ENCODE results near the gene TBC1D8.

Gene TBC1D8

GRCh38 chr2:101111262-101111838 lies 39.8 kb downstream of the TBC1D8 start:
- no peak for DNase-seq

- DNase-seq, result no peak
Measured at GRCh38 chr2:101109451-101110118, 41.6 kb downstream of the TBC1D8 start.

GRCh38 chr2:101108357-101108756 lies 42.8 kb downstream of the TBC1D8 start:
- DNase-seq, result no peak

GRCh38 chr2:101107241-101107640 lies 43.9 kb downstream of the TBC1D8 start:
- DNase-seq, result no peak

GRCh38 chr2:101106453-101107181 lies 44.6 kb downstream of the TBC1D8 start:
- DNase-seq, result no peak

- no peak for DNase-seq
Measured at GRCh38 chr2:101105654-101106053, 45.5 kb downstream of the TBC1D8 start.

GRCh38 chr2:101097638-101098037 lies 53.5 kb downstream of the TBC1D8 start:
- DNase-seq, result no peak

GRCh38 chr2:101096619-101097142 lies 54.5 kb downstream of the TBC1D8 start:
- no peak for DNase-seq

- DNase-seq, result no peak
Measured at GRCh38 chr2:101094351-101094750, 56.8 kb downstream of the TBC1D8 start.

- no peak for DNase-seq
Measured at GRCh38 chr2:101089942-101090799, 61.0 kb downstream of the TBC1D8 start.

GRCh38 chr2:101089419-101089818 lies 61.8 kb downstream of the TBC1D8 start:
- DNase-seq, result no peak

- DNase-seq, result no peak
Measured at GRCh38 chr2:101087638-101088037, 63.5 kb downstream of the TBC1D8 start.

GRCh38 chr2:101083613-101084012 lies 67.6 kb downstream of the TBC1D8 start:
- DNase-seq, result no peak

GRCh38 chr2:101082998-101083397 lies 68.2 kb downstream of the TBC1D8 start:
- DNase-seq, result no peak

- no peak for DNase-seq
Measured at GRCh38 chr2:101081375-101081907, 69.7 kb downstream of the TBC1D8 start.

GRCh38 chr2:101080211-101081068 lies 70.7 kb downstream of the TBC1D8 start:
- DNase-seq, result no peak

GRCh38 chr2:101076581-101076980 lies 74.6 kb downstream of the TBC1D8 start:
- no peak for DNase-seq

GRCh38 chr2:101064868-101065549 lies 86.2 kb downstream of the TBC1D8 start:
- no peak for DNase-seq

GRCh38 chr2:101064505-101064867 lies 86.7 kb downstream of the TBC1D8 start:
- no peak for DNase-seq

GRCh38 chr2:101064125-101064502 lies 87.1 kb downstream of the TBC1D8 start:
- no peak for DNase-seq
